Gastrocnemius medialis (tissue), 4 donors: ENCODE measurements around the gene ETV6. TPM values are rescaled to one million over a fixed set of nuclear protein-coding genes. Genes with fewer than 3 reads are reported as not detected.

ENCODE experiments used
- ATAC-seq, 2 donors: fragments of 150-250 bp; one replicate each; pipeline ENCODE4 v1.9.1; 2016
- DNase-seq, 2 donors: peaks; one replicate each; pipeline ENCODE4 v3.0.0-alpha.2; 2019
- H3K27ac ChIP-seq, 4 donors: fragments of 200-600 bp; sonication (generic); 1 replicate in 1 of 4; 2 replicates in 3 of 4; pipeline ENCODE4 v1.5.1; 2016 to 2018; ENCODE audit warnings: mild to moderate bottlenecking in 2 of 4, moderate library complexity in 1 of 4
- H3K27me3 ChIP-seq, 3 donors: fragments of 200-600 bp; sonication (generic) in 2 of 3; 1 replicate in 1 of 3; 2 replicates in 2 of 3; pipeline versions ENCODE4 v1.5.1 to v1.6.0; 2016 to 2019; ENCODE audit warnings: mild to moderate bottlenecking in 1 of 3, moderate library complexity in 1 of 3
- H3K36me3 ChIP-seq, 2 donors: fragments of 200-600 bp; sonication (generic) in 1 of 2; one replicate each; pipeline ENCODE4 v1.5.1; 2017 to 2018
- H3K4me1 ChIP-seq, 2 donors: fragments of 200-600 bp; sonication (generic) in 1 of 2; one replicate each; pipeline ENCODE4 v1.5.1; 2016 to 2017; ENCODE audit warnings: mild to moderate bottlenecking in 2 of 2
- H3K4me3 ChIP-seq, 4 donors: fragments of 200-600 bp; sonication (generic) in 3 of 4; 1 replicate in 1 of 4; 2 replicates in 3 of 4; pipeline ENCODE4 v1.5.1; 2016 to 2019; ENCODE audit warnings: mild to moderate bottlenecking in 2 of 4
- H3K9me3 ChIP-seq, 3 donors: fragments of 200-600 bp; sonication (generic) in 2 of 3; 1 replicate in 1 of 3; 2 replicates in 2 of 3; pipeline ENCODE4 v1.5.1; 2016 to 2019
- CTCF ChIP-seq, 5 experiments: fragments of 450-650 bp in 3 of 5; fragments of 200-600 bp in 2 of 5; sonication (generic) in 2 of 5; IDR thresholded peaks in 4 of 5; conservative IDR thresholded peaks in 1 of 5; 1 replicate in 4 of 5; 2 replicates in 1 of 5; pipeline ENCODE4 v1.5.1; 2016 to 2019; ENCODE audit warnings: antibody characterized with exemption in 5 of 5, mild to moderate bottlenecking in 3 of 5, moderate library complexity in 3 of 5
- POLR2A ChIP-seq, 2 donors: fragments of 450-650 bp; IDR thresholded peaks; one replicate each; pipeline ENCODE4 v1.6.1; 2017; ENCODE audit warnings: antibody characterized with exemption in 2 of 2, mild to moderate bottlenecking in 2 of 2, moderate library complexity in 2 of 2
- in situ Hi-C, 4 donors: fragments of 200-750 bp; cut with MboI; loops; one replicate each; pipeline versions ENCODE4 v1.15.0 to v1.8.0; 2017; ENCODE audit warnings: low sequenced_read_pairs in 4 of 4
- intact Hi-C: fragments of 100-400 bp; cut with DNase I; formaldehyde crosslinking; loops from one replicate; pipeline ENCODE4 v1.15.1; 2023; ENCODE audit warnings: low total_unique reads
- total RNA-seq, 4 donors: library from RNA; depleted of rRNA; stranded (reverse); fragments of >200 nt; gene quantifications; one replicate each; pipeline versions ENCODE4 v1.1.0 to v1.2.3, GENCODE V29; 2016

The ETV6 gene
- total RNA-seq, 4 donors from 2014 or later = 2.8 to 5.9 (median 3.3) TPM

- H3K4me3 ChIP-seq = no peak overlapping the region
- peaks cover 49 to 50% of the 10 kb centered on the region in 2 donors for H3K4me1 ChIP-seq
- no peaks in the 10 kb centered on the region for H3K27me3 ChIP-seq
- intact Hi-C loops = loop anchor here (10.0 kb wide), 1 partner anchor 481 kb away; the partner anchor contains the start of gene SMIM10L1
- TF ChIP-seq POLR2A (IDR thresholded peaks at IDR 0.05) (no peak), CTCF (IDR thresholded peaks at IDR 0.05 in 4 of 5, conservative IDR thresholded peaks at IDR 0.05 in 1 of 5) (no peak)
- in situ Hi-C loops = loop anchor here in 1 of 4 donors (10.0 kb wide), 1 partner anchor 209 kb away; no protein-coding TSS in a partner anchor
- no peaks in the 10 kb centered on the region for H3K9me3 ChIP-seq
- no peak for ATAC-seq
- DNase-seq = no peak
- H3K36me3 ChIP-seq = no peaks in the 10 kb centered on the region
- no peak overlapping the region for H3K27ac ChIP-seq
Measured at GRCh38 chr12:11655842-11656241, 6.4 kb downstream of the ETV6 start.

DNA sequence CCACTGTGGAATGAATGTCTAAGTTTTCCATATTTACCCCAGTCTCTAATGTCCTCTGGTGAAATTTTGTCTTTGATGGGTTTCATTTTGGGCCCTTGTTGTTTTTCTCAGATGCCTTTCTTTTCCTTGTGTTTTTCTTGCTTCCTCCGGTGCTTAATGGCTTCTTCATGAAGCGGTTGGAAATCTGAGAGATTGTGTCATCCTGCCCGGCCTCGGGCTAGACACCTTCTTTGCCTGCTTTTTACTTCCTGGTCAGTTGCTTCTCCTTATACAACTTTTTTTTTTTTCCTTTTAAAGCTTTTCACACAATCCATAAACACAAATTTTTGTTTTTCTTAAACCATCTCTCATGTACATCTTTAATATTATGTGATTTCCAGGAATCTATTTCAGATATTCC is 7.1 kb downstream of the ETV6 start:
- H3K9me3 ChIP-seq = no peaks in the 10 kb centered on the region
- H3K27ac ChIP-seq = no peak overlapping the region
- no peak for TF ChIP-seq POLR2A (IDR thresholded peaks at IDR 0.05)
- in situ Hi-C loops = loop anchor here in 1 of 4 donors (10.0 kb wide), 1 partner anchor 208 kb away; no protein-coding TSS in a partner anchor
- ATAC-seq (no peak), DNase-seq (no peak)
- no peaks in the 10 kb centered on the region for H3K27me3 ChIP-seq
- no peak overlapping the region for H3K4me3 ChIP-seq
- H3K4me1 ChIP-seq = peaks cover 47 to 51% of the 10 kb centered on the region in 2 donors
- intact Hi-C loops = loop anchor here (10.0 kb wide), 1 partner anchor 482 kb away; the partner anchor contains the start of gene SMIM10L1
- no peaks in the 10 kb centered on the region for H3K36me3 ChIP-seq

DNA sequence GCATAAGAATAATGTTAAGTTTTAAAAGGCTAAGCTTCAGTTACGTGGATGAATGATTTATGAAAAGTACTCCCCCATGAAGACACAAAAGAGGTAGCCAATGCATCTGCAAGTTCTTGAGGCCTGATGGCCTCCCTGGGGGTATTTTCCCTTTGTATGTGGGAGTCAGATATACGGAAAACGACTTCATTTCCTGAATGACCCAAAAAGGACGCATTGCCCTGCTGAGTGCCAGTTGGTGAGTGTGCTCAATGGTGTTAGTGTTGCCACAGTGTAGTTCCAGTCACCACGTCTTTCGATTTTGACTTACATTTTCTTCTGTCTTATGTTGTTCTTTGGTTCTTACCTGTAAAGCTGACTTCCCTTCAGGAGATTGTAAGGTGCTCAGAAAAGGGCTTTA is 8.0 kb downstream of the ETV6 start:
- intact Hi-C loops = loop anchor here (10.0 kb wide), 1 partner anchor 483 kb away; the partner anchor contains the start of gene SMIM10L1
- Histone ChIP-seq H3K4me3 (no peak overlapping the region), H3K27ac (no peak overlapping the region), H3K4me1 (peaks cover 47 to 51% of the 10 kb centered on the region in 2 donors), H3K27me3 (no peaks in the 10 kb centered on the region), H3K9me3 (no peaks in the 10 kb centered on the region), H3K36me3 (no peaks in the 10 kb centered on the region)
- no peak for TF ChIP-seq CTCF (IDR thresholded peaks at IDR 0.05 in 4 of 5, conservative IDR thresholded peaks at IDR 0.05 in 1 of 5)
- TF ChIP-seq POLR2A (IDR thresholded peaks at IDR 0.05) = no peak
- in situ Hi-C loops = loop anchor here in 1 of 4 donors (10.0 kb wide), 1 partner anchor 207 kb away; no protein-coding TSS in a partner anchor
- ATAC-seq (no peak), DNase-seq (no peak)

- H3K4me1 ChIP-seq = peaks cover 46 to 51% of the 10 kb centered on the region in 2 donors
Measured at GRCh38 chr12:11658791-11659190, 9.3 kb downstream of the ETV6 start.

More at GRCh38 chr12:11658791-11659190, 9.3 kb downstream of the ETV6 start:
- Histone ChIP-seq H3K9me3 (no peaks in the 10 kb centered on the region), H3K4me3 (no peak overlapping the region), H3K27ac (no peak overlapping the region), H3K36me3 (no peaks in the 10 kb centered on the region), H3K27me3 (no peaks in the 10 kb centered on the region)
- DNase-seq = no peak
- intact Hi-C loops = loop anchor here (10.0 kb wide), 1 partner anchor 484 kb away; the partner anchor contains the start of gene SMIM10L1
- in situ Hi-C loops = loop anchor here in 1 of 4 donors (10.0 kb wide), 1 partner anchor 206 kb away; no protein-coding TSS in a partner anchor
- no peak for ATAC-seq
- TF ChIP-seq CTCF (IDR thresholded peaks at IDR 0.05 in 4 of 5, conservative IDR thresholded peaks at IDR 0.05 in 1 of 5) = no peak
- TF ChIP-seq POLR2A (IDR thresholded peaks at IDR 0.05) = no peak
